HFFc6 (cell line): ENCODE measurements around the gene KLF4. TPM values are rescaled to one million over a fixed set of nuclear protein-coding genes. Genes with fewer than 3 reads are reported as not detected.

Experiments
- DNase-seq: peaks from one replicate; pipeline ENCODE4 v3.0.0-alpha.2; 2018
- H3K27ac Mint-ChIP-seq: 2 replicates; pipeline ENCODE4 v1.8.0; 2020; ENCODE audit warnings: mild to moderate bottlenecking, mixed read lengths
- H3K27me3 Mint-ChIP-seq: 2 replicates; pipeline ENCODE4 v1.8.0; 2021; ENCODE audit warnings: mild to moderate bottlenecking, moderate library complexity, mixed read lengths; ENCODE audit not compliant: insufficient read depth
- H3K36me3 Mint-ChIP-seq: 2 replicates; pipeline ENCODE4 v1.8.0; 2021; ENCODE audit warnings: low read depth, mixed read lengths
- H3K4me1 Mint-ChIP-seq: 2 replicates; pipeline ENCODE4 v1.8.0; 2020; ENCODE audit warnings: low read depth, mixed read lengths
- H3K4me3 Mint-ChIP-seq: 2 replicates; pipeline ENCODE4 v1.8.0; 2020; ENCODE audit warnings: mild to moderate bottlenecking, moderate library complexity, mixed read lengths
- H3K9me3 Mint-ChIP-seq: 2 replicates; pipeline ENCODE4 v1.8.0; 2020; ENCODE audit warnings: mild to moderate bottlenecking, mixed read lengths
- CTCF ChIP-seq: fragments of 200-600 bp; sonication (generic); IDR thresholded peaks from 2 replicates; pipeline ENCODE4 v1.5.0; 2021; ENCODE audit warnings: antibody characterized with exemption, mild to moderate bottlenecking
- total RNA-seq, 6 experiments: library from RNA; stranded (reverse); fragmentation: NEBNext Ultra II Directional; extraction: Animal tissue kit (Norgen Biotek cat#: 25700); gene quantifications; 2 replicates in 1 of 6; 3 replicates in 5 of 6; pipeline ENCODE4 v1.2.3, GENCODE V29; 2021

The KLF4 gene
- total RNA-seq, 6 experiments from 2014 or later: 1.3 to 3.3 (median 2.4) TPM

GRCh38 chr9:107523539-107523938, 34.0 kb upstream of the KLF4 start:
- H3K4me1 Mint-ChIP-seq: no peaks in the 10 kb centered on the region
- peaks cover 7% of the 10 kb centered on the region for H3K27me3 Mint-ChIP-seq
- no peaks in the 10 kb centered on the region for H3K36me3 Mint-ChIP-seq
- TF ChIP-seq CTCF: no peak
- DNase-seq: no peak
- H3K4me3 Mint-ChIP-seq: no peak overlapping the region
- H3K9me3 Mint-ChIP-seq: peaks cover 5% of the 10 kb centered on the region; the same call in 1 of the 2 replicates
- H3K27ac Mint-ChIP-seq: no peak overlapping the region

GRCh38 chr9:107520186-107520585, 30.6 kb upstream of the KLF4 start:
- H3K4me3 Mint-ChIP-seq: no peak overlapping the region

GRCh38 chr9:107518037-107518807, 28.7 kb upstream of the KLF4 start:
- H3K9me3 Mint-ChIP-seq: no peaks in the 10 kb centered on the region; the same call in 1 of the 2 replicates
- H3K4me3 Mint-ChIP-seq: no peak overlapping the region
- TF ChIP-seq CTCF: no peak
- H3K27ac Mint-ChIP-seq: no peak overlapping the region
- H3K27me3 Mint-ChIP-seq: peaks cover 1% of the 10 kb centered on the region
- H3K36me3 Mint-ChIP-seq: no peaks in the 10 kb centered on the region
- no peak for DNase-seq
- H3K4me1 Mint-ChIP-seq: no peaks in the 10 kb centered on the region

More at GRCh38 chr9:107520186-107520585, 30.6 kb upstream of the KLF4 start:
- no peak for TF ChIP-seq CTCF
- Mint-ChIP-seq H3K36me3 (no peaks in the 10 kb centered on the region), H3K4me1 (no peaks in the 10 kb centered on the region), H3K27me3 (peaks cover 2% of the 10 kb centered on the region; the same call in 1 of the 2 replicates), H3K9me3 (no peaks in the 10 kb centered on the region; the same call in 1 of the 2 replicates), H3K27ac (no peak overlapping the region)
- no peak for DNase-seq

GRCh38 chr9:107513464-107514100, 24.0 kb upstream of the KLF4 start:
- no peaks in the 10 kb centered on the region; the same call in 1 of the 2 replicates for H3K9me3 Mint-ChIP-seq
- no peak for DNase-seq
- H3K36me3 Mint-ChIP-seq: no peaks in the 10 kb centered on the region
- no peak overlapping the region for H3K27ac Mint-ChIP-seq
- peaks cover 4% of the 10 kb centered on the region for H3K27me3 Mint-ChIP-seq
- TF ChIP-seq CTCF: no peak
- no peaks in the 10 kb centered on the region for H3K4me1 Mint-ChIP-seq
- H3K4me3 Mint-ChIP-seq: no peak overlapping the region

GRCh38 chr9:107504585-107505455, 15.3 kb upstream of the KLF4 start:
- no peaks in the 10 kb centered on the region for H3K36me3 Mint-ChIP-seq
- DNase-seq: peak; percentile 70
- peak overlapping the region; percentile 63; the same call in 1 of the 2 replicates for H3K27ac Mint-ChIP-seq
- TF ChIP-seq CTCF: no peak
- H3K9me3 Mint-ChIP-seq: peaks cover 6% of the 10 kb centered on the region
- H3K4me1 Mint-ChIP-seq: peaks cover 14% of the 10 kb centered on the region
- peak overlapping the region; percentile 11; the same call in 1 of the 2 replicates for H3K4me3 Mint-ChIP-seq
- peaks cover 2% of the 10 kb centered on the region for H3K27me3 Mint-ChIP-seq
